Activated CD4-positive, alpha-beta T cell treated with anti-CD3 and anti-CD28 coated beads for 1 hour (primary cell): Measurements from ENCODE around the gene MRAS.

Experiments
- DNase-seq: peaks from one replicate; pipeline ENCODE4 v3.0.0-alpha.2; 2020

The MRAS gene

GRCh38 chr3:138344754-138345153, 3.6 kb upstream of the MRAS start:
- DNase-seq, result no peak

DNA sequence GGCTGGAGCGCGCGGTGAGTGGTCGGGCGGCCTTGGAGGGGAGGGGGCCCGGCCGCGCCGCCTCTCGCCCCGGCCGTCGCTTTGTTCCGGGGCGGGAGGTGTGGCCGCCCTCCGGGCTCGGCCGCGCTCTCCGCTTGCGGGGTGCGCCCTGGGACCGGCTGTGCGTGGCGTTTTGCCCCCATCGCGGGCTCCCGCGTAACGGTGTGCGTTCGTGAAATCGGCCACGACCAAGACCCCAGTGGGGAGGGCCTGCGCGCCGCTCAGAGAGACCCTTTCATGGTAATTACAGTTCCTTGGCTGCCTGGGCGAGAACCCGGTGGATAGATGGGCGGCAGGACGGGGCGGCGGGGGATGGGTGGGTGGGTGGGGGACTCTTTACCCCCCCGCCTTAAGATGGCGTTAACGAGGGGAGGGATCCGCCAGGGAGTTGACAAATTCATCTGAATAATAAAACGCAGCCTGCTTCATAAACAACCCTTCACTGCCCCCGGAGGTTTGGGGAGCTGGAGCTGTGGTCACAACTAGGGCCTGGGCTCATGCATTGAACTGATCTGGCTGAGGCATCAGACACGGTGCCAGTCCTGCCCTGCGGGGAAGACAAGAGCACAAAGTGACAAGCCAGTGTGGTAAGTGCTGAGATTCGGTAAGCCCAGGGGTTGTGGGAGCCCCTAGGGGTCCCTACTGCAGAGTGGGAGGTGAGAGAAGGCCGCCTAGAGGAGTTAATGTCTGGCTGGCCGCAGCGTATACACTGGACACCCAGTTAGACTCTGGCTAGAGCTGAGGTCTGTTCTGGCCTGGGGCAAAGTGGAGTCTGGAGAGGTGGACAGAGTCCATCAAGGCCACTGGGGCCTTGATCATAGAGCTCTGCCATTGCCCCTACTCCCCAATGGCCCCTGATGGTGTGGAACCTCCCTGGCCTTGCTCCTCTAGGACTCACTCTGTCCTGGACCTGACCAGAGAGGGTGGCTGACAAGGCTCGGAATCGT, 668 bp downstream of the MRAS start:
- no peak for DNase-seq

DNA sequence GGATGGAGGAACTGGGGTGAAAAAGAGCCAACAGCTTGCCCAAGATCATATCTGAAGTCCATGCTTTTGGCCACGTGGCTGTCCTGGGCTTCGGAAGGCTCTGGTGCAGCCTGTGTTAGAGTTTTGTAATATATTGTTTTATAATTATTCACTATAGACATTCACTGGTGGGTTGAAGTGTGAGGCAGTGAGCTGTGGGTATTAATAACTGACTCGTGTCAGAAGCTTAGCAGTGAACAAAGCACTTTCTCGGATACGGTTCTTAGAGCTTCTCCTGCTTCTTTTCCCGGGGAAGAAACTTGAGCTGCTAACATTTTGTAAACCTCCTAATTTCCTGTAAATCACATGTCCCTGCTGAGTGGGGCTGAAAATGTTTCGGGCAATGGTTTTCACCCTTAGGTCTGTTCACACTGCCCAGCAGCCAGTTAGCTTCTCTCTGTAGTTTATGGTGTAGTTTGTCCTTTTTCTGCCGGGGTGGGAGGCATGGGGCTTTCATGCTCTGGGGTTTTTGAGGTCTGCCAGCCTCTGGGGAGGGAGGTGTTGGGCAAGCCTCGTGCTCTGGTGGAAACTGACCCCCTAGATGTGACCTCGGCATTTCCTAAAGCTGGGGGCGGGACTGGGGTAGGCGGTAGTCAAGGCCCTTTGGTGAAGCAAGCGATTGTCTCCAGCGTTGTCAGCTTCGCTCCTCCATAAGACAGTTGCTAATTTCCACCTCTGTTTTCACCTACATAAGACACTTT, 1.7 kb downstream of the MRAS start:
- DNase-seq, result no peak

GRCh38 chr3:138351151-138351550, 2.8 kb downstream of the MRAS start:
- DNase-seq, result no peak

GRCh38 chr3:138351916-138352550, 3.7 kb downstream of the MRAS start:
- DNase-seq, result no peak

GRCh38 chr3:138354376-138354775, 6.0 kb downstream of the MRAS start:
- DNase-seq, result no peak

DNA sequence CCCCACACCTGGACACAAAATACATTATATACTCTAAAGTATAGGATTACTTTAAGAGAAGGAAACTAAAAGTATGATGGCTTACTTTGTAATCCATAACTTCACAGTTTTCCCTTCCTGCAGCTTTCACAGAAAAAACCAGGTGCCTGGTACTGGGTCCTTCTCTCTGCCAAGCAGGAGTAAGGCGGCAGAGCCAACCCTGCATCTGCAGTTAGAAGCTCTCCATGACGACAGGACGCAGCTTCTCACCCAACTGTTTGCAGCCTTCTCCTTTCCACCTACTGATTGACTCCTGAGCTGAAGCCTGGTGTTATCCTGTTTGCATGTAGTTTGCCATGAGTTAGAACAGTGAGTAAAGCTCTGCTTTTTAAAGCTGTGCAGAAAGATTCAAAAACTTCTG, 6.7 kb downstream of the MRAS start:
- no peak for DNase-seq

GRCh38 chr3:138356730-138357405, 8.5 kb downstream of the MRAS start:
- DNase-seq, result no peak

DNA sequence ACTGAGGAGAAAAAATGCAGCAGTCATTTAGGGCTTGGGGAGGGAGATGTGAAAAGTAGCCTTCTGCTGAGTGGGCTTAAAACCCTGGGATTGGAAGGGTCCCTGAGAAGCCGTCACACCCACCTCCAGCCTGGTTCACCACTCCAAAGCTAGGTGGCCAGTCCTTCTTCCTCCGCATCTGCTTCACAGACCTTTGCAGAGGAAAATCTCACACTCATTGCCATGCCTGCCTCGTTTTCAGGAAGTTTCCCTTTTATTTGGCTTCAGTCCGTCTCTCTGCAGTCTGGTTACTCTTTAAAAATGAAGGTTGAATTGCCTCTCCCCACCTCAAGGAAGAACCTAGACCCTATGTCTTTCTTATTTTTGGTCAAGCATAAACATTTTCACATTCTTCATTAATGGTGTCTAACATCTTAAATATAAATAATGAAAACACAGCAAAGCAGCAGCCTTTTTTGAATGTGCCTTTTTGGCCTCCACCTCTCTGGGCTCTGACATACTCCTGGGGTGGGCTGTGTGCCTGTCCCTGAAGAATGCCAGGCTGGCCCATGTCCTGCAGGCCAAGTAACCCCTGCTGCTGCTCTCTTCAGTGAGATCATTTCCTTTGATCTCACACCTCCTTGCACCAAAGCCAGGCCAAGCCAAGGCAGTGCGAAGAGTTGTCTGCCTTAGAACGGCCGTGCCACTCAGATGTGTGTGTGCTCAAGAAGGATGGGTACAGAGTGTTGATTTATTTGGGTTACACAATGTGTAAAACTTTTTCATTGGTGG, 11.0 kb downstream of the MRAS start:
- DNase-seq, result no peak

DNA sequence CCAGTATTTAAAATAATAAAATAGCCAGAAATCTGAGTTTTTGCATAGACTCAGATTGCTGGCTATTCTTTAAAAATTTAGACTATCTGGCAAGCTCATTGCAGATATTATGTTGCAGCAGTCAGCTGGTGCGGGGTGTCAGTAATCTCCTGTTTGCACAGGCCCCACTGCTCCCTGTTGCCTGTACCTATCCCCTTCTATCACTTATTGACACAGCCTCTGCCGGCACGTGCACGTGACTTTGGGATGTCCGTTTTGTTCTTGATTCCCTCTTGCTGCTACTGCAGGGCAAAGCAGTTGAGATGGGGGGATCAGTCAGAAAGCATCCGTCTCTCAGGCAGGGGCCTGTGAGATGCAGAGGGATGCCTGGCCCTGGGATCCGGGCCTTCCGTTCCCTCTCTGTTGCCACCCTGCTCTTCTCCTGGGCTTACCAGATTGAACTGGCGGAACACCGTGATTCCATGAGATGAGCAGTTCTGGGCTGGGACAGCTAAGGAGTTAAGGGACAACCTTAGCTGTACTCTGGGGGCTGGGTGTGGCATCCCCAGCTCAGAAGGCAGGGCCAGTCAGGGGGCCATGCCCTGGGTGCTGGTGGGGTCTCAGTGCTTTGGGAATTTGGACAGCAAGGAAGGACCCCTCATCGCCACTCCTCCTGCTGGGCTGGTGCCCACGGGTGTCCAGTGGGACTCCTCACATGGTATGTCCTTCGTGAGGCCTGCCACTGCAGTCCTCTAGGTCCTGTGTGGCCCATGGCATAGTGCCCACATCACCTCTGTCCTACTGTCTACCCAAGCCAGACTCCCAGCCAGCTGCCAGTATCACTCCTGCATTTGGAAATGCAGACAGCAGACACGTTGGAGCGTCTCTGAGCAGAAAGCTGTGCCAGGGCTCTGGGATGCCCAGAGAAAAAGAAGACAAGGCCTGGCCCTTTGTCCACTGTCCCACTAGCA, 11.8 kb downstream of the MRAS start:
- no peak for DNase-seq

DNA sequence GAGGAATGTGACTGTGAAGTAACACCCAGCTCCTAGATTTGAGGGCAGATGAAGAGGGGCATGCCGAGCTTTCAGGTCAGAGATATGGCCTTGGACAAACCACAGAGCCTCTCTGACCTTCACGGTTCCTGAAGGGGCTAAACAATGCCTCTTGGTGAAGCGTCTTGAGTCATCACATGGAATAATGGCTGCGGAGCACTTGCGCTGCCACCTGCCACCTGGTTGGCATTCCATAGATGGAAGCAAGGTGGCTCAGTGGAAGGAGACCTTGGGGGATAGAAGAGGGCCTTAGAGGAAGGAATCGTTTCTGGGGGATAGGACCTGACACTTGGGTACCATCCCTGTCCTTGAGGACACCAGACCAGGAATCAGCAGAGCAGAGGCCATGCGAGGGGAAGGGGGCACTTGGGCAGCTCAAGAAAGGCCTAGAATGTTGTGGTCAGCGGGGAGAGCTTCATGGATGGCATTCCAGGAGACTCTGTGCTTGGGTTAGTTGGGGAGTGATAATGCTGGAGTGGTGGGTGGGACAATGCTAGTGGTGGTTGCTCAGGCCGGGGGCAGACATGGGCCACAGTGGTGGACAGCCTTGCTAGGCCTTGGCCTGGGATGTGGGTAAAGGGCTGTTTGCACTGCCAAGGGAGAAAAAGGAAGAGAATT, 12.6 kb downstream of the MRAS start:
- no peak for DNase-seq

- DNase-seq, result no peak
Measured at GRCh38 chr3:138361561-138361971, 13.2 kb downstream of the MRAS start.

DNA sequence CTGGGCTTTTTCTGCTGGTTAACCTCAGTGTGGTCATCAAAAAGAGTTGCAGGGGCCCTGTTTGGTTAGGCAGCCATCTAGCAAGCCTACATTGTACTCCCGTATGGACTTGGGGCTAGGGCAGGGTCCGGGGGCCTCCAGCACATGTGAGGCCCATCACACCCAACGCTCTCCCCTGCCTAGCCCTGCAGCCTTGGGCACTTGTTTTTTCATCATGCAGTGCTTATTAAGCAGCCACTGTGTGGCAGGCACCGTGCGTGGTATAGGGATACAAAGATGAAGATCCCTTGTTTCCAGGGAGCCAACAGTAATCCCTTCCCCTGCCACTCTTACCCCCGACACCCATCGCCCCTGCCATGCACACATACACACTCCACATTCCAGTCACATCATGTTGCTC, 14.2 kb downstream of the MRAS start:
- DNase-seq, result no peak

DNA sequence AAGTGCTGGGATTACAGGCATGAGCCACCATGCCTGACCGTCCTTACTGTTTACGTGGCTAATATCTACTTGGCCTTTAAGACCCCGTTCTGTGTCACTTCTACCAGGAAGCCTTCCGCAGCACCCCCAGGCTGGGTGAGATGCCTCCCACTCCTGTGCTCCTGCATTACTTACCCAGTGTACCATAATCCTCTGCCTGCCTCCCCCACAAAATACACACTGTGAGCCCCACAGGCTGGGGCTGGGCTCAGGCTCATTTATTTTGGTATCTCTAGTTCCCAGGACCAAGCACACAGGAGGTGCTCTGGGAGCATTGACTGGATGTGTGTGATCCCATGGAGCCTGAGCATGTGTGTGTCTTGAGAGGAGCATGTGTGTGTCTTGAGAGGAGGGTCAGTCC, 14.9 kb downstream of the MRAS start:
- no peak for DNase-seq

DNA sequence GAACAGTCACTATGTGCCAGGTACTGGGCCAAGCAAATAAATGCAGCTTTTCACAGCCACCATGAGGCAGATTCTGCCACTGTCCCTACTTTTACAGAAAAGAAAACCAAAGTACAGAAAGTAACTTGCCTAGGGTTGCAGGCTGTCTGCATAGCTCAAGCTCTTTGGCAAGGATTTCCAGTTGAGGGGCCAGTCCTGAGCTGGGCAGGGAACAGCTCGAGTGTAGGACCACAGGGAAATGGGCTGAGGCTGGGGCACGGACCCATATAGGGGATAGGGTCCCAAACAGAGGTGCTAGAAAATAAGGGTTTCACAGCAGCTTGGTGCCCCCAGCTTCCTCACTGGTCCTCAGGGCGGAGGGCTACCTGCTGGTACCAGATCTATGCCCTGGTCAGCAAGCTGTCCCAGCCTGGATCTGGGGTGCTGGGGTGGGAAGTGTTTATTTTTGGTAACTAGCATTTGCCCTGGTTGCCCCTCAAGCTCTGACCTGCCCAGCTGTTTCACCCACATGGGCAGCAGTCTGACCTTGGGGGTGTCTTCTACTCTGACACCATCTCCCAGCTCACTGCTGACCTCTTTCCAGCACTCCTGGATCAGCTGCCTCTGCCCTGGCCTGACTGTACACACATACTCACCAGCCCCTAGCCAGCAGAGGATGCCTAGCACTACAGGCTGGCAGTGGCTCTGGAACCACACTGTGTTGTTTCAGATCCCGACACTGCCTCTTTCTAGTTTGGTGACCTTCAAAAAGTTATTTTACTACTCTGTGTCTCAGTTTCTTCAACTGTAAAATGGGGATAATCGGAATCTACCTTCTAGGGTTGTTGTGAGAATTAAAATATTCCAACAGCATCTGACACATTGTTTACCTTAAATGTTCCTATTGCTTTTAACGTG, 16.2 kb downstream of the MRAS start:
- DNase-seq, result no peak

DNA sequence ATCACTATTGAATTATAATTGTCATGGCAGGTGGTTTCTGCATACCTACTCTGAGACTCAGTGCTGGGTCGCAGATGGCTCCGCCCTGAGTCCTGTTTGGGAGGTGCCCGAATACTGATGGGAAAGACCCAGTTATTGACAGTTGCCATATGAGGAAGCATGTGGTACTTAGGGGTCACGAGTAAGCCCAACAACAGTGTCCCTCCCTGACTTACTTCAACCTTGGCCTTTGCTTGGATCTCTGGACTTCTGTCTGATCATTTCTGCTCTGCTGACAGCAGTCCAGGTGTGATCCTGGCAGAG, 16.8 kb downstream of the MRAS start:
- DNase-seq, result no peak

DNA sequence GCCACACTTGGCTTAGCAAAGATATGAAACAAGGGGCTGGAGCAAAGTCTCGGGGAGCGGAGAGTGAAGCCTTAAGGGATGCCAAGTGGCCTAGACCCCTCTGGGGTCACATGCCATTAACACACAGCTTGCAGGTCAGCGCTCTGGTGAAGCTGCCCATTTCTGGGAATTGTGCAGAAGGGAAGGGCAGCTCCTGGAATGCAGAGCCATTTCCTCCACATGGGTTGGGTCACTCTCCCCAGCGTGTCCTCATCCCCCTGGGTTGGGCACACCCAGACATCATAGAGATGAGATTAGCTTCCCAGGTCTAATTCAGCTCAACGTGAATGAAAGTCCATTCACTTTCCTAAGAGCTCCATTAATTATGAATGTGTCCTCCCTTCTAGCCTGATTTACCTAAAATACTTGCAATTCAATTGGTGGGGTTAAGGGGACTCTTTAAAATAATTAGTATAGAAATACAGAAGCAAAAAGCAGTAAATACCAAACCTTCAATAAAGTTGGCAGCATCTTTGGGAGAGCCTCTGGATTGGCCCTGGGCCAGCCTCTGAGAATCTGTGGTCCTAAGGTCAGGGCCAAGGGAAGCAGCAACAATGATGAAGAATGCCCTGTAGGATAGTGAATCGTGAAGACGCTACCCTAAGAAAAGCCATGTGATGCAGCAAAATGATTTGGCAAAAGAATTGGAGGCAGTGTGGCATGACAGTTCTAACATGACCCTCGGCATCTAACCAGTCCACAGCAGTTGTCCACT, 17.8 kb downstream of the MRAS start:
- no peak for DNase-seq

DNA sequence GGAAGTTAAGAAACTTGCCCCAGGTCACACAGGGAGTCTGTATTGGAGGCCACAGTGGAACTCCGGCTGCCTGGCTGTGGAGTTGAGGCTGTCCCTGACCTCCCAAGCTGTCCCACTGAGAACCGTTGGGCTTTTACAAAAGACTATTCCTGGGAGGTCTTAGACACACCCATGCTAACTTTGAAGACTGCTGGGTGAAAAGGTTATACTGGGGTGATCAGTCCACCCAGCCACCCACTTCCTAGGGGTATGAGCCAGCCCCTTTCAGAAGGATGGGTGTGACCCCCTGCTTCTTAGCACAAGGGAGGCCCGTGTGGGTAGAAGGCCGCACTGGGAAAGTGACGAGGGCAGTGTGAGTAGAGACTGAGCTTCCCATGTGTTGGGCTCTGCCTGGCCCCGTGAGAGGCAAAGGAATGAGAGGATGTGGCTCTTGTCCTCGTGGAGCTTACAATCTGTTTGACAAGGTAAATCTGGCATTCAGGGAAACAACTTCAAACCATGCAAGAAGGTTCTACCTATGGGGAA, 19.0 kb downstream of the MRAS start:
- DNase-seq, result no peak

DNA sequence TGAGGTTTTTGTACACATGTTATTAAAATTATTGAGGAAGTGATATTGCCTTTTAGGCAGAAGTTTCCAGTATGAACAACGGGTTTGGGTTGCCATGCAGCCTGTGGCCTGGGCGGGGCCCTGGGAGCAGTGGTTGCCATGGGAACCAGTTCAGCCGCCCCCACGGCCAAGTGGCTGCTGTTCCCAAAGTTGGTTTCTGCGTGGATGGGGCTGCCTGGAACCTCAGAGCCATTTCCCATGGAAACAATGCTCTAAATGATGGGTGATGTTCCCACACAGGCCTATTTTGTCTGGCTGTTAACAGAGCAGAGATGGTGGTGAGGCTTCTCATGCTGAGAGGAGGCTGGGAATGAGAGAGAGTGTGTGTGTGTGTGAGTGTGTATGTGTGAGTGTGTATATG, 19.5 kb downstream of the MRAS start:
- DNase-seq, result no peak
